Esophagus squamous epithelium (tissue), 5 donors: ENCODE data around the gene AVL9. TPM values are rescaled to one million over a fixed set of nuclear protein-coding genes. Genes with fewer than 3 reads are reported as not detected.

ENCODE experiments used
- DNase-seq: peaks from one replicate; lab custom pipeline; 2025; lab: John Stamatoyannopoulos, UW
- H3K27ac ChIP-seq, 4 donors: fragments of 200-600 bp; sonication (generic); one replicate each; pipeline ENCODE4 v1.5.1; 2016 to 2019; ENCODE audit warnings: mild to moderate bottlenecking in 1 of 4
- H3K27me3 ChIP-seq, 4 donors: fragments of 200-600 bp; sonication (generic); 1 replicate in 3 of 4; 2 replicates in 1 of 4; pipeline versions ENCODE4 v1.5.1 to v1.6.0; 2017 to 2021; ENCODE audit warnings: antibody characterized with exemption in 1 of 4
- H3K36me3 ChIP-seq, 3 donors: fragments of 200-600 bp; sonication (generic); one replicate each; pipeline ENCODE4 v1.5.1; 2016 to 2019
- H3K4me1 ChIP-seq, 3 donors: fragments of 200-600 bp; sonication (generic); one replicate each; pipeline ENCODE4 v1.5.1; 2017 to 2019
- H3K4me3 ChIP-seq, 4 donors: fragments of 200-600 bp; sonication (generic); 1 replicate in 3 of 4; 2 replicates in 1 of 4; pipeline ENCODE4 v1.5.1; 2016 to 2019; ENCODE audit warnings: mild to moderate bottlenecking in 2 of 4, moderate library complexity in 1 of 4
- H3K9me3 ChIP-seq, 3 donors: fragments of 200-600 bp; sonication (generic); one replicate each; pipeline ENCODE4 v1.5.1; 2016 to 2019
- POLR2A ChIP-seq, 4 donors: fragments of 450-650 bp; IDR thresholded peaks; one replicate each; pipeline ENCODE4 v1.6.1; 2017; ENCODE audit warnings: antibody characterized with exemption in 4 of 4, mild to moderate bottlenecking in 4 of 4, moderate library complexity in 3 of 4
- WGBS, 2 donors: methylation state at CpG; one replicate each; pipeline ENCODE4 v1.1.5; 2018; 5-methylcytosine and 5-hydroxymethylcytosine counted together
- intact Hi-C: fragments of 100-400 bp; cut with DNase I; formaldehyde crosslinking; loops from one replicate; pipeline ENCODE4 v1.15.0; 2022
- total RNA-seq, 4 donors: library from RNA; depleted of rRNA; stranded (reverse); fragments of >200 nt; gene quantifications; one replicate each; pipeline ENCODE4 v1.1.0, GENCODE V29; 2016
- TF ChIP-seq, protein P1 (sequence below), 6 experiments: fragments of 450-650 bp in 4 of 6; fragments of 200-600 bp in 2 of 6; sonication (generic) in 2 of 6; IDR thresholded peaks; one replicate each; pipeline ENCODE4 v1.5.1; 2016 to 2019; ENCODE audit warnings: antibody characterized with exemption in 6 of 6, mild to moderate bottlenecking in 4 of 6, moderate library complexity in 4 of 6
- donor health status: DM: yes; HTN: yes; CAD: no.

Gene AVL9
- total RNA-seq, 4 donors from 2014 or later: 15.7 to 26.1 (median 21.6) TPM

GRCh38 chr7:32535162-32535702, 39.9 kb downstream of the AVL9 start:
- no peak for DNase-seq
- Histone ChIP-seq H3K36me3 (peaks cover 0 to 6% (median 0%) of the 10 kb centered on the region in 3 donors), H3K9me3 (no peaks in the 10 kb centered on the region), H3K4me3 (no peak overlapping the region), H3K27ac (no peak overlapping the region), H3K27me3 (no peaks in the 10 kb centered on the region), H3K4me1 (peaks cover 0 to 57% (median 6%) of the 10 kb centered on the region in 3 donors)
- intact Hi-C loops: no loop called here
- 81 to 90% methylated on average over 4 of the region's 4 CpGs for WGBS, 2 donors
- TF ChIP-seq, protein P1, sequence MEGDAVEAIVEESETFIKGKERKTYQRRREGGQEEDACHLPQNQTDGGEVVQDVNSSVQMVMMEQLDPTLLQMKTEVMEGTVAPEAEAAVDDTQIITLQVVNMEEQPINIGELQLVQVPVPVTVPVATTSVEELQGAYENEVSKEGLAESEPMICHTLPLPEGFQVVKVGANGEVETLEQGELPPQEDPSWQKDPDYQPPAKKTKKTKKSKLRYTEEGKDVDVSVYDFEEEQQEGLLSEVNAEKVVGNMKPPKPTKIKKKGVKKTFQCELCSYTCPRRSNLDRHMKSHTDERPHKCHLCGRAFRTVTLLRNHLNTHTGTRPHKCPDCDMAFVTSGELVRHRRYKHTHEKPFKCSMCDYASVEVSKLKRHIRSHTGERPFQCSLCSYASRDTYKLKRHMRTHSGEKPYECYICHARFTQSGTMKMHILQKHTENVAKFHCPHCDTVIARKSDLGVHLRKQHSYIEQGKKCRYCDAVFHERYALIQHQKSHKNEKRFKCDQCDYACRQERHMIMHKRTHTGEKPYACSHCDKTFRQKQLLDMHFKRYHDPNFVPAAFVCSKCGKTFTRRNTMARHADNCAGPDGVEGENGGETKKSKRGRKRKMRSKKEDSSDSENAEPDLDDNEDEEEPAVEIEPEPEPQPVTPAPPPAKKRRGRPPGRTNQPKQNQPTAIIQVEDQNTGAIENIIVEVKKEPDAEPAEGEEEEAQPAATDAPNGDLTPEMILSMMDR (IDR thresholded peaks at IDR 0.05): no peak
- no peak for TF ChIP-seq POLR2A (IDR thresholded peaks at IDR 0.05)

GRCh38 chr7:32536016-32536415, 40.7 kb downstream of the AVL9 start:
- Histone ChIP-seq H3K27ac (no peak overlapping the region), H3K27me3 (no peaks in the 10 kb centered on the region), H3K9me3 (no peaks in the 10 kb centered on the region), H3K4me1 (peaks cover 0 to 51% (median 6%) of the 10 kb centered on the region in 3 donors), H3K4me3 (no peak overlapping the region), H3K36me3 (peaks cover 0 to 6% (median 0%) of the 10 kb centered on the region in 3 donors)
- no peak for TF ChIP-seq POLR2A (IDR thresholded peaks at IDR 0.05)
- TF ChIP-seq, protein P1 (IDR thresholded peaks at IDR 0.05): no peak
- DNase-seq: no peak
- 97 to 100% methylated on average over 2 of the region's 2 CpGs for WGBS, 2 donors
- intact Hi-C loops: no loop called here

DNA sequence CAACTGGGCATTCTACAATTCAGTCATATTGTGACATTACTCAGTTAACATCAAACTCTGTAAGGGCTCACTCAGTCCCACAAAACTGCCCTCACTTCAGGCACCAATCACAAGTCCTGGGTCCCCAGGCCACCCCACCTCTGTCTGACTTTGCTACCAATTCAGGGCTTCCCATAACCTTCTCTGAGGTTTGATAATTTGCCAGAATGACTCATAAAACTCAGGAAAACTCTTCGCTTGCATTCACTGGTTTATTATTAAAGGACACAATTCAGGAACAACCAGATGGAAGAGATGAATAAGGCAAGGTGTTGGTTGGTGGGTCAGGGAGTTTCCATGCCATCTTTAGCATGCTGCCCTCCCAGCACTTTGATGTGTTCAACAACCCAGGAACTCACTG, 41.3 kb downstream of the AVL9 start:
- H3K4me1 ChIP-seq: peaks cover 0 to 45% (median 6%) of the 10 kb centered on the region in 3 donors
- H3K36me3 ChIP-seq: peaks cover 0 to 3% (median 0%) of the 10 kb centered on the region in 3 donors
- H3K27me3 ChIP-seq: no peaks in the 10 kb centered on the region
- DNase-seq: no peak
- no peak overlapping the region for H3K27ac ChIP-seq
- WGBS, 2 donors: 0 to 11% methylated on average over 1 of the region's 1 CpG
- TF ChIP-seq, protein P1 (IDR thresholded peaks at IDR 0.05): no peak
- no peak for TF ChIP-seq POLR2A (IDR thresholded peaks at IDR 0.05)
- no peak overlapping the region for H3K4me3 ChIP-seq
- H3K9me3 ChIP-seq: no peaks in the 10 kb centered on the region
- intact Hi-C loops: no loop called here

DNA sequence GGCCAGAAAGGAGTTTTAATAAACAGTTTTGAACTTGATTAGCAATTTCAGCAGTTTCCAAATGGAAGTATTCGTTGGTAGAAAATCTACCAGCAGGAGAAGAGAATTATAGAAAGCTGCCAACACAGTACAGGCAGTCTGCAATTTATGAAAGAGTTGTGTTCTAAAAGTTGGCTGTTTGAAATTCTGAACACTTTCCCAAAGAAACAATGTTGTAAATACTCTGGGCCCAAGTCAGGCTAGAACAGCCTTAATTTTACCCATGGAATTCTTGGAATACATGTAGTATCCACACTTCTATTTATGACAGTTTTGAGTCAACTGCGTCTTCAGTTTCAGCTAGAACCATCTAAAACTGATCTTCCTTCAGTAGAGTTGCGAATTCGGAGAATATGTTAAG, 42.5 kb downstream of the AVL9 start:
- Histone ChIP-seq H3K9me3 (no peaks in the 10 kb centered on the region), H3K36me3 (peaks cover 0 to 4% (median 0%) of the 10 kb centered on the region in 3 donors), H3K27me3 (no peaks in the 10 kb centered on the region), H3K4me3 (no peak overlapping the region), H3K4me1 (peaks cover 0 to 33% (median 6%) of the 10 kb centered on the region in 3 donors), H3K27ac (no peak overlapping the region)
- TF ChIP-seq, protein P1 (IDR thresholded peaks at IDR 0.05): no peak
- no peak for TF ChIP-seq POLR2A (IDR thresholded peaks at IDR 0.05)
- no peak for DNase-seq
- WGBS, 2 donors: 72 to 89% methylated on average over 4 of the region's 4 CpGs
- intact Hi-C loops: no loop called here

- Histone ChIP-seq H3K27ac (no peak overlapping the region), H3K27me3 (no peaks in the 10 kb centered on the region), H3K4me1 (peaks cover 0 to 17% (median 6%) of the 10 kb centered on the region in 3 donors), H3K4me3 (no peak overlapping the region), H3K36me3 (peaks cover 0 to 20% (median 0%) of the 10 kb centered on the region in 3 donors), H3K9me3 (no peaks in the 10 kb centered on the region)
- no peak for DNase-seq
- 97 to 100% methylated on average over 2 of the region's 2 CpGs for WGBS, 2 donors
- intact Hi-C loops: no loop called here
- no peak for TF ChIP-seq POLR2A (IDR thresholded peaks at IDR 0.05)
- TF ChIP-seq, protein P1 (IDR thresholded peaks at IDR 0.05): no peak
Measured at GRCh38 chr7:32539366-32539765, 44.1 kb downstream of the AVL9 start.
